Tibial artery (tissue), 4 donors: ENCODE data around the gene NLK.

Experiments used
- DNase-seq, 2 donors: peaks; one replicate each; pipeline ENCODE4 v3.0.0-alpha.2; 2019
- H3K27ac ChIP-seq, 2 donors: fragments of 200-600 bp; sonication (generic) in 1 of 2; 1 replicate in 1 of 2; 2 replicates in 1 of 2; pipeline ENCODE4 v1.5.1; 2018 to 2019; ENCODE audit warnings: mild to moderate bottlenecking in 1 of 2
- H3K27me3 ChIP-seq, 2 donors: fragments of 200-600 bp; sonication (generic) in 1 of 2; one replicate each; pipeline versions ENCODE4 v1.5.1 to v1.6.0; 2016 to 2019
- H3K36me3 ChIP-seq, 3 donors: fragments of 200-600 bp; sonication (generic) in 2 of 3; one replicate each; pipeline ENCODE4 v1.5.1; 2016 to 2019; ENCODE audit warnings: mild to moderate bottlenecking in 2 of 3
- H3K4me1 ChIP-seq, 4 donors: fragments of 200-600 bp; sonication (generic) in 2 of 4; 1 replicate in 3 of 4; 2 replicates in 1 of 4; pipeline ENCODE4 v1.5.1; 2016 to 2019
- H3K4me3 ChIP-seq, 2 donors: fragments of 200-600 bp; sonication (generic) in 1 of 2; 1 replicate in 1 of 2; 2 replicates in 1 of 2; pipeline ENCODE4 v1.5.1; 2018 to 2019; ENCODE audit warnings: mild to moderate bottlenecking in 2 of 2
- H3K9me3 ChIP-seq, 3 donors: fragments of 200-600 bp; sonication (generic) in 1 of 3; one replicate each; pipeline ENCODE4 v1.5.1; 2016 to 2019
- CTCF ChIP-seq, 2 experiments: fragments of 200-600 bp in 1 of 2; fragments of 450-650 bp in 1 of 2; IDR thresholded peaks; one replicate each; pipeline ENCODE4 v1.5.1; 2017 to 2019; ENCODE audit warnings: antibody characterized with exemption in 2 of 2, mild to moderate bottlenecking in 1 of 2, moderate library complexity in 1 of 2
- intact Hi-C: fragments of 100-400 bp; cut with DNase I; formaldehyde crosslinking; loops from one replicate; pipeline ENCODE4 v1.15.0; 2023; ENCODE audit warnings: low total_unique reads

The NLK gene

GRCh38 chr17:28174352-28175046 lies 132.0 kb downstream of the NLK start:
- DNase-seq: no peak
- no peaks in the 10 kb centered on the region for H3K9me3 ChIP-seq
- no peaks in the 10 kb centered on the region for H3K27me3 ChIP-seq
- H3K27ac ChIP-seq: no peak overlapping the region
- no peak for TF ChIP-seq CTCF (IDR thresholded peaks at IDR 0.05)
- H3K36me3 ChIP-seq: peaks cover 5 to 27% (median 18%) of the 10 kb centered on the region in 3 donors
- no peak overlapping the region for H3K4me3 ChIP-seq
- intact Hi-C loops: no loop called here
- no peaks in the 10 kb centered on the region for H3K4me1 ChIP-seq

- Histone ChIP-seq H3K4me1 (no peaks in the 10 kb centered on the region), H3K36me3 (peaks cover 3 to 27% (median 22%) of the 10 kb centered on the region in 3 donors), H3K4me3 (no peak overlapping the region), H3K27me3 (no peaks in the 10 kb centered on the region), H3K9me3 (no peaks in the 10 kb centered on the region), H3K27ac (no peak overlapping the region)
- intact Hi-C loops: no loop called here
- DNase-seq: no peak
- no peak for TF ChIP-seq CTCF (IDR thresholded peaks at IDR 0.05)
Observed at GRCh38 chr17:28177351-28177750, 134.9 kb downstream of the NLK start.

- intact Hi-C loops: no loop called here
- Histone ChIP-seq H3K4me1 (no peaks in the 10 kb centered on the region), H3K4me3 (no peak overlapping the region), H3K36me3 (peaks cover 0 to 17% (median 17%) of the 10 kb centered on the region in 3 donors), H3K9me3 (no peaks in the 10 kb centered on the region), H3K27ac (no peak overlapping the region), H3K27me3 (no peaks in the 10 kb centered on the region)
- DNase-seq: no peak
- TF ChIP-seq CTCF (IDR thresholded peaks at IDR 0.05): no peak
Observed at GRCh38 chr17:28178800-28179199, 136.3 kb downstream of the NLK start.

- no peak for DNase-seq
- intact Hi-C loops: no loop called here
- H3K4me1 ChIP-seq: no peaks in the 10 kb centered on the region
- H3K36me3 ChIP-seq: peaks cover 4 to 15% (median 8%) of the 10 kb centered on the region in 3 donors
- H3K9me3 ChIP-seq: no peaks in the 10 kb centered on the region
- TF ChIP-seq CTCF (IDR thresholded peaks at IDR 0.05): no peak
- H3K27me3 ChIP-seq: no peaks in the 10 kb centered on the region
- H3K4me3 ChIP-seq: no peak overlapping the region
- no peak overlapping the region for H3K27ac ChIP-seq
Observed at GRCh38 chr17:28180449-28180848, 138.0 kb downstream of the NLK start.

GRCh38 chr17:28181568-28181967 lies 139.1 kb downstream of the NLK start:
- no peak for TF ChIP-seq CTCF (IDR thresholded peaks at IDR 0.05)
- no peak for DNase-seq
- no peak overlapping the region for H3K4me3 ChIP-seq
- H3K9me3 ChIP-seq: no peaks in the 10 kb centered on the region
- H3K4me1 ChIP-seq: no peaks in the 10 kb centered on the region
- intact Hi-C loops: no loop called here
- H3K36me3 ChIP-seq: peaks cover 15 to 19% (median 15%) of the 10 kb centered on the region in 3 donors
- H3K27me3 ChIP-seq: no peaks in the 10 kb centered on the region
- no peak overlapping the region for H3K27ac ChIP-seq
